ENCODE results near the gene CUEDC2.

CUEDC2 gene

DNA sequence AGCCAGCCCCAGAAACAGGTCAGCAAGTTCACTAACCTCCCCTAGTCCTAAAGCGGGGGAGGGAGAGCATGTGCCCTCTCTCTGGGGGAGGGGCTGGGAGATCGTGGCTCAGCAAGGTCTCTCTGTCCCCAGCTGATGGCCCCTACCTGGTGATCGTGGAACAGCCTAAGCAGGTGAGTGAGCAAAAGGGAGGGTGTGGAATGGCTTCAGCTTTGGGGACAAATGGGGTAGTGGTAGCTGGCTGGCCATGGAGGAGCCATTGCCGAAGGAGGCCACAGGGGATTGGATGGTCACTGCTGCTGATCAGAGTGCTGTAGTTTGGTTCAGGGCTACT, 36.1 kb downstream of the CUEDC2 start:
- H3K4me3 ChIP-seq (ENCODE audit: low read depth, low read length) = peak overlapping the region; percentile 90

DNA sequence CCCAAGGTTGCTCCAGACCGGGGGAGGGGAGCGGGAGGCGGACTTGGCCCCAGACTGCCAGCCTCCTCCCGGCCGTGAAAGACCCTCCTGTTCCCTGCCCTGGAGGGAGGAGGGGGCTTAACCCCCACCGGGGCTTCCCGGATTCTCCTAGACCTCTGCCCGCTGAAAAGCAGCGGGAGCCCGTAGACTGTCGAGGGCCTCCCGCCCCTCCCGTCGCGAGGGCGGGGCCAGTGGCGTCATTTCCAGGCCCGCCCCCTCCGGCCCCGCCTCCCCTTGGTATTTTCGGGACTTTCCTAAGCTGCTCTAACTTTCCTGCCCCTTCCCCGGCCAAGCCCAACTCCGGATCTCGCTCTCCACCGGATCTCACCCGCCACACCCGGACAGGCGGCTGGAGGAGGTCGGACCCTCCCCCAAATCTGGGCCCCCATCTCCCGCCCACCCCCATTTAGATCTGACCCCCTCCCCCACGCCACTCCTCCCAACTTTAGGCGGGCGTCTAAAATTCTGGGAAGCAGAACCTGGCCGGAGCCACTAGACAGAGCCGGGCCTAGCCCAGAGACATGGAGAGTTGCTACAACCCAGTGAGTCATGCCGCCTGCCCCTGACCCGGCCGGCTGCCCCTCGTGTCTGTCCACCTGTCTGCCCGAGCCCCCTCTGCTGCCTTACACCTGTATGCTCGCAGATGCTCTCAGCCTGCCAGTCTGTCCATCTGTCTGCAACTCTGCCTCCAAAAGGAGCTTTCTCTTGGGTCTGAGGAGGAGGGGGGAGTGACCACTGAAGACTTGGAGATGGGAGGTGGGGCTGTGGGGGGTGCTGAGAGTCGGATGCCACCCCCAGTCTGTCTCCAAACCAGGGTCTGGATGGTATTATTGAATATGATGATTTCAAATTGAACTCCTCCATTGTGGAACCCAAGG, 36.7 kb downstream of the CUEDC2 start, which contains the start of gene NFKB2:
Gene NFKB2 (plus strand): TSS at position 306 of the 917 bp plus-strand sequence. CDS start 255 bp downstream, at position 561.
- peak within 1 kb of the TSS; percentile 90 for H3K4me3 ChIP-seq (ENCODE audit: low read depth, low read length)
- TF ChIP-seq, protein P1, sequence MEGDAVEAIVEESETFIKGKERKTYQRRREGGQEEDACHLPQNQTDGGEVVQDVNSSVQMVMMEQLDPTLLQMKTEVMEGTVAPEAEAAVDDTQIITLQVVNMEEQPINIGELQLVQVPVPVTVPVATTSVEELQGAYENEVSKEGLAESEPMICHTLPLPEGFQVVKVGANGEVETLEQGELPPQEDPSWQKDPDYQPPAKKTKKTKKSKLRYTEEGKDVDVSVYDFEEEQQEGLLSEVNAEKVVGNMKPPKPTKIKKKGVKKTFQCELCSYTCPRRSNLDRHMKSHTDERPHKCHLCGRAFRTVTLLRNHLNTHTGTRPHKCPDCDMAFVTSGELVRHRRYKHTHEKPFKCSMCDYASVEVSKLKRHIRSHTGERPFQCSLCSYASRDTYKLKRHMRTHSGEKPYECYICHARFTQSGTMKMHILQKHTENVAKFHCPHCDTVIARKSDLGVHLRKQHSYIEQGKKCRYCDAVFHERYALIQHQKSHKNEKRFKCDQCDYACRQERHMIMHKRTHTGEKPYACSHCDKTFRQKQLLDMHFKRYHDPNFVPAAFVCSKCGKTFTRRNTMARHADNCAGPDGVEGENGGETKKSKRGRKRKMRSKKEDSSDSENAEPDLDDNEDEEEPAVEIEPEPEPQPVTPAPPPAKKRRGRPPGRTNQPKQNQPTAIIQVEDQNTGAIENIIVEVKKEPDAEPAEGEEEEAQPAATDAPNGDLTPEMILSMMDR (IDR thresholded peaks at IDR 0.05; ENCODE audit: control insufficient read depth, extremely low read depth, insufficient read depth) = no peak
- peak; percentile 32 for DNase-seq (ENCODE audit: low read depth)

More for the DNA sequence above, 36.1 kb downstream of the CUEDC2 start:
- DNase-seq (ENCODE audit: low read depth) = no peak
- TF ChIP-seq, protein P1 (IDR thresholded peaks at IDR 0.05; ENCODE audit: control insufficient read depth, extremely low read depth, insufficient read depth) = no peak

DNA sequence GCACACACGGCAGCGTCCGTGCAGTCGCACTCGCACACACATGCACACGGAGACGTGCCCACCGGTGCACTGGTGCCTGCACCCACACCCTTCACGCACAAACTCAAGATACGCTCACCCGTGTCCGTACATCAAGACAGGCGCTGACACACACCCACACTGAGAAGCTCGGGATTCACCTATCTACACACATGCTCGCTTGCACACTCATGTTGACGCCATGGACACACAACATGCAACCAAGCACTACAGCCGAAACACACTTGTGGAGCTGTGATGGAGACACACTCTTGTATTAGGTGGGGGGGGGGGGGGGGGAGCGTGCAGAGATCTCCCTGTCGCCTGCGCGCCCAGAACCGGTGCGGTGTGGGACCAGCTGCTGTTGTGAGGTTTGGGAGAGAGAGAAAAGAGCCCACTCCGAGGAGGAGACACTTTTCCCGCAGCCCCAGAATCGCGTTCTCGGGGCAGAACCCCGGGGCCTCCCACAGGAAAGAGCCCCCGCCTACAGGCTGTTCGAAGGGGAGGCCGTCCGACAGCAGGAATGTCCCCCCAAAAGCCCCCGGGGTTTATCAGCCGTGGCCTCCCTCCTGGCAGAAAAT, 37.5 kb downstream of the CUEDC2 start:
- no peak for DNase-seq (ENCODE audit: low read depth)
- TF ChIP-seq, protein P1 (IDR thresholded peaks at IDR 0.05; ENCODE audit: control insufficient read depth, extremely low read depth, insufficient read depth) = no peak
- peak overlapping the region; percentile 90 for H3K4me3 ChIP-seq (ENCODE audit: low read depth, low read length)

DNA sequence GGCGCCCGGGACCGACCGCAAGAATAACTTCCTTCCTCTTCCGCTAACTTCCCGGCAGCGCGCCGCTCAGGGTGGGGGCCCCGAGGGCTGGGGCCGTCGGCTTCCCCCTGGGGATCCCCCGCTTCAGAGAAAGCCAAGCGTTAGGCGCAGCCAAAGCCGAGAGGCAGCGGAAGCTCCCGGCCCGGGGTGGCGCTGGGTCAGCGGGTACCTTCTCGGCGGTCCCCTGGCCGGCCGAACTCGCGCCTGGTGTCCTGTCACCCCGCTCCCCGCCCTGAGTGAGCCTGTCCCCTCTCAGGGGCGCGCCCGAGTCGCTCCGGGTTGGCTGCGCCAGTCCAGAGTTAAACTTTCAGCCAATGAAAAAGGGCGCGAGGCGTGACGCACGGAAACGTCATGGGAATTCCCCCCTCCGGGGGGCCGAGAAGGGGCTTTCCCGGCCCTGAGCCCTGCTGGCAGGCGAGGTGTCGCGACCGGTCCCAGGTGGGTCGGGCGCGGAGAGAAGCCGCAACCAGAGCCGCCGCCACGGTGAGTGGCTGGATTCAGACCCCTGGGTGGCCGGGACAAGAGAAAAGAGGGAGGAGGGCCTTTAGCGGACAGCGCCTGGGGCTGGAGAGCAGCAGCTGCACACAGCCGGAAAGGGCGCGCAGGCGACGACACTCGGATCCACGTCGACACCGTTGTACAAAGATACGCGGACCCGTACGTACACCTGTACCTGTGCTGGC, 38.1 kb downstream of the CUEDC2 start:
- TF ChIP-seq, protein P1 (IDR thresholded peaks at IDR 0.05; ENCODE audit: control insufficient read depth, extremely low read depth, insufficient read depth) = 0 out of 2 replicates have a peak, but pooled peaks have one; percentile 77
- peak overlapping the region; percentile 90 for H3K4me3 ChIP-seq (ENCODE audit: low read depth, low read length)
- DNase-seq (ENCODE audit: low read depth) = peak; percentile 41

DNA sequence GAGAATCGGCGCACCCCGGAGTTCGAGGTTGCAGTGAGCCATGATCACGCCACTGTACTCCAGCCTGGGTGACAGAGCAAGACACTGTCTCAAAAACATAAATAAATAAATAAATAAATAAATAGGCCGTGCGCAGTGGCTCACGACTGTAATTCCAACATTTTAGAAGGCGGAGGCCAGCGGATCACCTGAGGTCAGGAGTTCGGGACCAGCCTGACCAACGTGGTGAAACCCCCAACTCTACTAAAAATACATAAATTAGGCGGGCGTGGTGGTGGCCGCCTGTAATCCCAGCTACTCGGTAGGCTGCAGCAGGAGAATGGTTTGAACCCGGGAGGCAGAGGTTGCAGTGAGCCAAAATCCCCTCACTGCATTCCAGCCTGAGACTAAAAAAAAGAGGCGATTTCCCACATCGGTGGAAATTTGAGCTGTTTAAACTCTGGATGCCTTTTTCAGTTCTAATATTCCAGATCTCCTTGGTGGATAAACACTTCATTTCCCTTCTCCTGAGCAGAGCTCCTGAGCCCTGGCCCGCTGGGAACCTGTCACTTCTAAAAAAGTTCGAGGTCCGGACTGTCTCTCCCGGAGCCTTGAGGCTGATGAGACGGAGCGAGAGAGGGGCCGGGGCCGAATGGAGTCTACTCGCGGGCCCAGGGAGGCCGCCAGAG, 38.8 kb downstream of the CUEDC2 start:
- H3K4me3 ChIP-seq (ENCODE audit: low read depth, low read length) = peak overlapping the region; percentile 90
- peak; percentile 33 for DNase-seq (ENCODE audit: low read depth)
- TF ChIP-seq, protein P1 (IDR thresholded peaks at IDR 0.05; ENCODE audit: control insufficient read depth, extremely low read depth, insufficient read depth) = no peak; the same call in none of the 2 replicates

DNA sequence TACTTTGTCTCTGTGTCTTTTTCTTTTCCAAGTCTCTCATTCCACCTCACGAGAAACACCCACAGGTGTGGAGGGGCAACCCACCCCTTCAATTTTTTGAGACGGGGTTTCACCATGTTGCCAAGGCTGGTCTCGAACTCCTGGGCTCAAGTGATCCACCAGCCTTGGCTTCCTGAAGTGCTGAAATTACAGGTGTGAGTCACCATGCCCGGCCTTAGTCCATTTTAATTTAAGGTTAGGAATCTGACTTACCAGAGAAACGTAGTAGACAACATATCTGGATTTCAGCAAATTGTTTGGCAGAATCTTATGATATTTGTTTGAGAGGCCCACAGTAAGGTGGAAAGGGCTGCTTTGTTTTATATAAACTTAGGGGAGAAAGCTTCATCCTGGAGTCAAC, 40.1 kb downstream of the CUEDC2 start:
- H3K4me3 ChIP-seq (ENCODE audit: low read depth, low read length) = no peak overlapping the region
- TF ChIP-seq, protein P1 (IDR thresholded peaks at IDR 0.05; ENCODE audit: control insufficient read depth, extremely low read depth, insufficient read depth) = no peak
- DNase-seq (ENCODE audit: low read depth) = no peak

All from LNCaP clone FGC (cell line).